GM12892 (cell line): ENCODE measurements around the gene PATL2.

Source experiments
- POLR2A ChIP-seq: IDR thresholded peaks from 2 replicates; pipeline ENCODE4 v1.6.1; 2011; ENCODE audit warnings: low read depth, low read length, control low read depth
- POLR2AphosphoS5 ChIP-seq: IDR thresholded peaks from 2 replicates; pipeline ENCODE4 v1.6.1; 2011; ENCODE audit warnings: low read depth, low read length, control low read depth

- TF ChIP-seq POLR2A (peak; percentile 96), POLR2AphosphoS5 (peak; percentile 95)
Observed at GRCh38 chr15:44663410-44664308, 47.5 kb downstream of the PATL2 start, which contains the start of gene SPG11.
